GM21390 (cell line): ENCODE data around the gene PDLIM1.
"Not testable (repeated sequence)": the region's sequence is repeated elsewhere in the genome, so short reads cannot be mapped to it uniquely, and the experiment has no call there.

Experiments used
- ATAC-seq: cut with Tn5 transposase; IDR thresholded peaks from one replicate; pipeline ENCODE4 v1.9.1; 2021; ENCODE audit not compliant: unreplicated experiment

PDLIM1 gene

DNA sequence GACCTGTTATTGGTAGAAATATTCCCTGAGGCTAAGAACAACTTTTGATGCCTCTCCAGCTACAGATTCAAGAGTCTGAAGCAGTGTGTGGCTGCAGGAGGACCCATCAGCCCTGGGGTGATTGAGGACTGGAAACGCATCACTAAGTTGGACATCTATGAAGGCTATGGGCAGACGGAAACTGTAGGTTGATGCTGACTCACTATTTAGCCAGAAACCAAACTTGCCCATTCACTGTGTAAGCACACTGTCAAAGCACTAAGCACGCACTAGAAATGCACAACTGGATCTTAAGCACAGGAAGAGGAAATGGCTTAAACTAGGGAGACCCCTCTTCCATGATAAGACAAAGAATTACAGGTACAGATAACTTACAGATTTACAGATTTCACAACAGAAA, 76.0 kb downstream of the PDLIM1 start:
- ATAC-seq, result peak; percentile 91

- peak; percentile 17 for ATAC-seq
Measured at GRCh38 chr10:95214369-95214768, 76.4 kb downstream of the PDLIM1 start.

DNA sequence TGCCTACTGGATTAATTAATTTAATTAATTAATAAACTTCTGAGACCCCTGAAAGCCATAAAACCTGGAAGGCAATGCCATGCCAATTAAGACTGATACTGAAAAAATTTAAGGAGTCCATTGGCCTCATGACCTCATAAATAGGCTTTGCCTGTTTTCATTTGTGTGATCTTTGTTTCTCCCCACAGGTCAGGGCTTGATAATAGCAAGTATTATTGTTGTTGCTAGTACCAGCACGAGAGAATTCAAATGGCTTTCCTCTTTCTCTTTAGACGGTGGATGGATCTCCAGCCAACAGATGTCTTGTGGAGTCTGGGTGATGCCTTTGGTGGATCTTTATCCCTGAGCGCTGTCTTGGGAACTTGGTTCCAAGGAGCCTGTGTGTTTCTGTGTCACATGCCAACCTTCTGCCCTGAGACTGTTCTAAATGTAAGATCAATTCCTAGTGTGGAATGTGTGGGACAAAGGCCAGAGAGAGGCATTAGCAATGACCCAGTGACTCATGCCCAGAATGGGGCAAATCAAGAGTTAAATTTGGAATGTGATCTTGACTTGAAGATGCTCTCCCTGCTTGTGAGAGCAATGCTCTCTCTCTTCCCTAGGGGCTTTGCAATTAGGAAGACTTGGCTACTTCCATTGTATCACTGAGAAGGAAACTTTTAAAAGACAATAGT, 79.1 kb downstream of the PDLIM1 start:
- no peak for ATAC-seq

DNA sequence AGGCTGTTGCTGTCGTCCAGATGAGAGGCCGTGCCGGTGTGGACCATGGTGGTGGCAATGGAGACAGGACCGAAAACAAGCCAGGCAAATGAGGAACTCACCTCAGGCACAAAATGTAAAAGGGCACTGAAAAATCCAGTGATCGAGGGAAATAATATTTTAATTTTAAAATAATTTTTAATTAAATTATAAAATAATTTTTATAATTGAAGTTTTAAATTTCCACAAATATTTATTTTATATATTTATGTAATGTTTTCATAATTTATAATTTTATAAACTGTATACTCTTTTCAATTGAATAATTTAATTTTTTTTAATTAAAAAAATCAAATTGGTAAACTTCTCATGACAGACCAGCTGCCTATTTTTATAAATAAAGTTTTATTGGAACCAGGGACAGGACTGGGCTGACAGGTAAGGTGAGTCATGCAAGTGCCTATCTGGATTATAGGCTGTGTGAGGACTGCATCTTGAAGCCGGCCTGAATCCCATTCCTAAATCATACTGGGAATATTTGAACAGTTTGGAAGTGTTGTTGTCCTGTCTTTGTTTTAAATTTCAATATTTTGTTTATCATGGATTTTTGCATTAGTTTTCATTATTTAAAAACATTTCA, 81.2 kb downstream of the PDLIM1 start:
- ATAC-seq, result no peak

DNA sequence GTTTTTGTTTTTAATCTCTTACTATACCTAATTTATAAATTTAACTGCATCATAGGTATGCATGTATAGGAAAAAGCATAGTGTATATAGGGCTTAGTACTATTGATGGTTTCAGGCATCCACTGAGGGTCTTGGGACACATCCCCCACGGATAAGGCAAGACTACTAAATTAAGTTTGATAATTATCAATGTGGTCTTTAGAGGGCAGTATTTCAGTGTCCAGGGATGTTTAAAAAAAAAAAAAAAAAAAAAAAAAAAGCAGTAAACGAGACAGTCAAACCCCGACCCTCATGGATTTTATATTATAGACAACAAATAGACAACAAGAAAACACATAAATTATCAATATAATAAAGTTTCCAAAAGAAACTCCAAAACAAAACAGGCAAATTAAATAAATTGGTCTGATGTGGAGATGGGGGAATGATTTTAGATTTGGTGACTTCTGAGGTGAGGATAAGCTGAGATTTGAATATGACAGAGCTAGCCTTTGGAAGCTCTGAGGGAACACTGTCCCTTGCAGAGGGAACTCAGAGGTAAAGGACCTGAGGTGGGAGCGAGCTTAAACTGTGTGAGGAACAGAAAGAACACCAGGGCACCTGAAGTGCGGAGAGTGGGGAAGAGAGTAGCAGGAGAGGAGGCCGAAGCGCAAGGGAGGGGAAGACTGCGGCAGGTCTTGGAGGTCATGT, 82.0 kb downstream of the PDLIM1 start:
- ATAC-seq, result no peak

DNA sequence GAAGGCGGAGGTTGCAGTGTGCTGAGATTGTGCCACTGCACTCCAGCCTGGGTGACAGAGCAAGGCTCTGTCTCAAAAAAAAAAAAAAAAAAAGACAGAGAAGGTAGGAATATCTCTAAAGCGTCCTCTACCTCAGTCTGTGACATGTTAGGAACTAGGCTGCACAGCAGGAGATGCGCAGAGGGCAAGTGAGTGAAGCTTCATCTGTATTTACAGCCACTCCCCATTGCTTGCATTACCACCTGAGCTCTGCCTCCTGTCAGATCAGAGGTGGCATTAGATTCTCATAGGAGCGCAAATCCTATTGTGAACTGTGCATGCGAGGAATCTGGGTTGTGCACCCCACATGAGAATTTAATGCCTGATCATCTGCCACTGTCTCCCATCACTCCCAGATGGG, 87.9 kb downstream of the PDLIM1 start:
- not testable (repeated sequence) for ATAC-seq

- ATAC-seq, result no peak
Measured at GRCh38 chr10:95201736-95202135, 89.1 kb downstream of the PDLIM1 start.

- ATAC-seq, result no peak
Measured at GRCh38 chr10:95196046-95196445, 94.8 kb downstream of the PDLIM1 start.

DNA sequence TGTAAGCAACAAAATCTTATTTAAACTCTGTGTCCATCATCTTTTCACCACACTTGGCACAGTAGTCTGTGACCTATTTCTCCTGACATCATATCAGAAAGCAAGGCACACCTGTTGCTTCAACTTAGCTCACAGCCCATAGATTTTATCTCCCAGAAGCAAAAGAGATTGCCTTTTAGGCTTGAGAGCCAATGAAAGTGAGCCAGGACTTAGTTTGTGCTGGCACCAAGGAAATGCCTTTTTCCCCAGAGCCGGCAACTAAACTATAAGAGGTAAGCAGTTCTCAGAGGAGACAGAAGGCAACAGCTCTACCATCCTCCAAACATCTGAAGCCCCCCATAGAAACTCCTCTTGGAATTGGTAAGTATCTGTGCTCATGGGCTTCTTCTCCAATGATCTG, 96.9 kb downstream of the PDLIM1 start, which contains the start of gene ACSM6:
TSS of gene ACSM6 (plus strand) at position 295 of the 400 bp plus-strand sequence. CDS start 248 bp downstream, outside the sequence.
- ATAC-seq, result no peak

DNA sequence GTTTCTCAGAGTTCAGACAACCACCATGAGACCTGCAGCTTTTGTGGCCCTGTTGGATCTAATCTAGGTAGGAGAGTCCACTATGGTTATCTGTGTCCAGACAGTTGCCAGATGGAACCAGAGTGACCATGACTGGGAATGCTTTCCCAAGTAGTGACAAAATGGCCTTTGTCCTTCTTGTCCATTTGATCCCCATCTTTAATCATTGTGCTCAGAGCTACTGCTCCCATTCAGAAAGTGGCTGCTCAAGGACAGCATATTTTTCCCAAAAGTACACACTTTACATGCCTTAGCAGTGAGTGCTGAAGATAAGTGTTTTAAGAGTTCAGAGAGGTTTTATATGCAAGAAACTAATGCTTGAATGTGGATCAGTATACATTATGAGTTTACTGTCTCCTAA, 102.2 kb downstream of the PDLIM1 start:
- no peak for ATAC-seq

DNA sequence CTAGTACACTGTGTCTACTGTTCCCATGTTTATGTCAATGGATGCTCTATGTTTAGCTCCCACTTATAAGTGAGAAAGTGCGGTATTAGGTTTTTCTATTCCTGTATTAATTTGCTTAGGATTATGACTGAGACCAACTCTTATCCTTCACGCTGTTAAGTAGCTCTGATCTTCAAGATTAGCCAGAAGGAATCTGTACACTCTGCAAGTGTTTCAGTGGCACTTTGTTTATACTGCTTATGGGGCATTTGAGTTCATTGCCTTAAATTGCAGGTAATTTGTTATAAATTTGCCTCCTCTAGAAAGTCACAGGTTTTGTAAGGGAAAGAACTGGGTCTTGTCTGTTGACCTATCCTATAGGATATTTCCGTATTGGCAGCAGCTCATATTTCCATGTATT, 103.2 kb downstream of the PDLIM1 start:
- ATAC-seq, result no peak
